ENCODE results near the gene SLC25A42. TPM values are rescaled to one million over a fixed set of nuclear protein-coding genes. Genes with fewer than 3 reads are reported as not detected.

SLC25A42 gene
- total and polyA plus RNA-seq, 7 donors: 2.4 to 9.5 (median 7.8) TPM

GRCh38 chr19:19155495-19156219 is 91.9 kb downstream of the SLC25A42 start:
- DNase-seq: no peak
- Histone ChIP-seq H3K4me3 (no peak overlapping the region), H3K27ac (no peak overlapping the region), H3K36me3 (peaks cover 0 to 11% (median 0%) of the 10 kb centered on the region in 4 donors), H3K4me1 (no peaks in the 10 kb centered on the region), H3K9me3 (no peaks in the 10 kb centered on the region), H3K27me3 (no peaks in the 10 kb centered on the region)
- 75 to 89% methylated on average over 10 of the region's 10 CpGs for WGBS, 2 donors
- intact Hi-C loops (cut with DNase I): no loop called here
- TF ChIP-seq POLR2AphosphoS5 (IDR thresholded peaks at IDR 0.05): no peak

- 79 to 84% methylated on average over 6 of the region's 6 CpGs for WGBS, 2 donors
- TF ChIP-seq CTCF (IDR thresholded peaks at IDR 0.05) (no peak), POLR2A (IDR thresholded peaks at IDR 0.05) (no peak), EP300 (IDR thresholded peaks at IDR 0.05) (no peak), POLR2AphosphoS5 (IDR thresholded peaks at IDR 0.05) (no peak)
- Histone ChIP-seq H3K4me3 (no peak overlapping the region), H3K9me3 (no peaks in the 10 kb centered on the region), H3K4me1 (no peaks in the 10 kb centered on the region), H3K27ac (no peak overlapping the region), H3K27me3 (no peaks in the 10 kb centered on the region), H3K36me3 (peaks cover 0 to 11% (median 0%) of the 10 kb centered on the region in 4 donors)
- DNase-seq: no peak
- intact Hi-C loops (cut with DNase I): no loop called here
These were observed 94.0 kb downstream of the SLC25A42 start for GRCh38 chr19:19157808-19158207.

DNA sequence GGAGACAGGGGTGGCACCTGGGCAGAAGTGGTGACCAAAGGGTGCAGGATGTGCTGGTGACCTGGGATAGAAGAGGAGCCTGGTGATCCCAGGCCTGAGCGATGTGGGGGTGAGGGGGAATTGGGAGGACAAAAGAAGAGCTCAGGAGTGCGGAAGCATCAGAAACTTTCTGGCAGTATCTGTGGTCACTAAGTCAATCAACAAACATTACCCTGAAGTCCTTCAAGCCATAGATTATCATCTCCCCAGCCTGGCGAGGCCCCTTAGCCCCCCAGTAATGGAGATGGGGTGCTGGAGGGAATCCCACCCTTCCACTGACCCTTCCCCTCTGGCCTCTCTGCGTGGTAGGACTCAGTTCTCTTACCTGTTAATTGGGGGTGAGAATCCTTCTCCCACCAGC is 95.7 kb downstream of the SLC25A42 start:
- no peak for DNase-seq
- WGBS, 2 donors: 90 to 96% methylated on average over 4 of the region's 4 CpGs
- TF ChIP-seq POLR2A (IDR thresholded peaks at IDR 0.05) (no peak), POLR2AphosphoS5 (IDR thresholded peaks at IDR 0.05) (no peak), EP300 (IDR thresholded peaks at IDR 0.05) (no peak), CTCF (IDR thresholded peaks at IDR 0.05) (no peak)
- Histone ChIP-seq H3K27me3 (no peaks in the 10 kb centered on the region), H3K9me3 (no peaks in the 10 kb centered on the region), H3K4me3 (no peak overlapping the region), H3K27ac (no peak overlapping the region), H3K4me1 (no peaks in the 10 kb centered on the region), H3K36me3 (peaks cover 0 to 11% (median 0%) of the 10 kb centered on the region in 4 donors)
- intact Hi-C loops (cut with DNase I): no loop called here

DNA sequence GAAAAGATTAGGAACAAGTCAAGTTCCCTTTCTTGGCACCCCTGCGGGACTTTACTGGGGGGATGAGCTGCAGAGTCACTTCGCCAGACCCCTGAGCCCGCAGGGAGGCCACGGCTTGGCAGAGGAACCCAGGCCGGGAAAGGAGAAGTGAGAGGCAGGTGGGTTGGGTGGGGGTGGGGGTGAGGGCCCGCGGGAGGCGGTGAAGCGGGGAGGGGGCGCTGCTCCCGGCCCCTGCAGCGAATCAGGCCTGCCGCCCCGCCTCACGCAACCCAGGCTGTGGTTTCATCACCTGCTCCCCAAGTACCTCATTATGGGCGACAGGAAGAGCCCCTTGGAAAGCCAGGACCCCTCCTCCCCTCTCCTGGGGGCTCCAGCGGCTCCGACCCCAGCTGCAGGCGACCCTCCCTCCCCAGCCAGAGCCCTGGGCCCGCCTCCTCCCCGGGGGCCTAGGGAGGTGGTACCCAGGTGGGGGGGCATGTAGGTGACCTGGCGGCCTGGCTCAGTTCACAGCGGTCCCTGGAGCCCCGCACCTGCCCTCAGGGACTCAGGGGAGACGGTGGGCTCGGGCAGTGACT is 96.8 kb downstream of the SLC25A42 start:
- Histone ChIP-seq H3K27ac (no peak overlapping the region), H3K27me3 (no peaks in the 10 kb centered on the region), H3K4me1 (no peaks in the 10 kb centered on the region), H3K9me3 (no peaks in the 10 kb centered on the region), H3K36me3 (peaks cover 0 to 11% (median 0%) of the 10 kb centered on the region in 4 donors), H3K4me3 (no peak overlapping the region)
- WGBS, 2 donors: 50 to 86% methylated on average over 26 of the region's 26 CpGs
- TF ChIP-seq CTCF (IDR thresholded peaks at IDR 0.05) (no peak), POLR2A (IDR thresholded peaks at IDR 0.05) (no peak), EP300 (IDR thresholded peaks at IDR 0.05) (no peak), POLR2AphosphoS5 (IDR thresholded peaks at IDR 0.05) (no peak)
- no peak for DNase-seq
- intact Hi-C loops (cut with DNase I): no loop called here

DNA sequence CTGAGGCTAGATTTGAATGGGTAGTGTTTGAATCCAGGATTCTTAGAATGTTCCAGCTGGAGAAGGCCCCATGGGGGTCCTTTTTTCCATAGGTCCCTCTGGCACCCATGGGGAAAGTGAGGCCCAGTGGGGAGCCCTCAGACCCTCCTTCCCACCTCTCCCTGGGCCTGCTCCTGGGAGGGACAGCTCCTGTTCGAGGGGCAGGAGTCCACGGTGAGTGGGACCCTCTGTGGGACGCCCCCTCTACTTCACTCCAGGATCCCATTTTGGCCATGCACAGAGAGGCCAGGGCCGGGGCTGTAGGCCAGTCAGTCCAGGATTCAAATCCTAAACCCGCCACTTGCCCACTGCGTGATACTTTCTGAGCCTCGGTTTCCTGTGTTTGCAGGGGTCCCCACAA is 98.7 kb downstream of the SLC25A42 start:
- 93% methylated on average over 7 of the region's 7 CpGs for WGBS, 2 donors
- no peaks in the 10 kb centered on the region for H3K36me3 ChIP-seq

More for the DNA sequence above, 98.7 kb downstream of the SLC25A42 start:
- DNase-seq: no peak
- Histone ChIP-seq H3K4me1 (no peaks in the 10 kb centered on the region), H3K27ac (no peak overlapping the region), H3K9me3 (no peaks in the 10 kb centered on the region), H3K4me3 (no peak overlapping the region), H3K27me3 (no peaks in the 10 kb centered on the region)
- intact Hi-C loops (cut with DNase I): no loop called here
- TF ChIP-seq POLR2A (IDR thresholded peaks at IDR 0.05) (no peak), CTCF (IDR thresholded peaks at IDR 0.05) (no peak), POLR2AphosphoS5 (IDR thresholded peaks at IDR 0.05) (no peak), EP300 (IDR thresholded peaks at IDR 0.05) (no peak)

Other genes starting within 250 kb of the SLC25A42 start
- 10 to 100 TPM; 48.4 to 55.3 (median 49.0) TPM for gene UPF1, start 232.0 kb upstream of the SLC25A42 start, total RNA-seq
- 10 to 100 TPM; 27.6 to 62.1 (median 31.4) TPM for gene UPF1, start 232.0 kb upstream of the SLC25A42 start, polyA plus RNA-seq
- gene CERS1, start 167.8 kb upstream of the SLC25A42 start, total RNA-seq: 1 to 10 TPM in 2 of 4 donors, under 1 TPM in 2; 0.36 to 3.6 (median 1.1) TPM
- gene CERS1, start 167.8 kb upstream of the SLC25A42 start, polyA plus RNA-seq: under 1 TPM in 1 of 3 donors, not detected in 2; 0.70 TPM
- 100 to 1,000 TPM; 130 to 198 (median 157) TPM for gene COPE, start 144.6 kb upstream of the SLC25A42 start, total RNA-seq
- 100 to 1,000 TPM; 269 to 346 (median 280) TPM for gene COPE, start 144.6 kb upstream of the SLC25A42 start, polyA plus RNA-seq
- gene DDX49, start 144.3 kb upstream of the SLC25A42 start, total RNA-seq: 10 to 100 TPM; 32.7 to 39.6 (median 38.4) TPM
- gene DDX49, start 144.3 kb upstream of the SLC25A42 start, polyA plus RNA-seq: 10 to 100 TPM; 35.4 to 51.1 (median 46.1) TPM
- gene HOMER3, start 122.8 kb upstream of the SLC25A42 start, total RNA-seq: 10 to 100 TPM; 15.7 to 36.3 (median 31.8) TPM
- 10 to 100 TPM in 1 of 3 donors, 1 to 10 TPM in 2; 6.2 to 22.8 (median 6.6) TPM for gene HOMER3, start 122.8 kb upstream of the SLC25A42 start, polyA plus RNA-seq
- gene SUGP2, start 30.5 kb upstream of the SLC25A42 start, total RNA-seq: 10 to 100 TPM; 25.0 to 82.3 (median 33.2) TPM
- gene SUGP2, start 30.5 kb upstream of the SLC25A42 start, polyA plus RNA-seq: 10 to 100 TPM in 1 of 3 donors, 1 to 10 TPM in 2; 7.8 to 45.8 (median 9.0) TPM
- 10 to 100 TPM; 11.4 to 21.7 (median 13.5) TPM for gene ARMC6, start 30.4 kb upstream of the SLC25A42 start, total RNA-seq
- gene ARMC6, start 30.4 kb upstream of the SLC25A42 start, polyA plus RNA-seq: 10 to 100 TPM; 15.6 to 23.5 (median 20.3) TPM
- 10 to 100 TPM; 14.8 to 28.0 (median 18.3) TPM for gene TMEM161A, start 74.5 kb downstream of the SLC25A42 start, total RNA-seq
- gene TMEM161A, start 74.5 kb downstream of the SLC25A42 start, polyA plus RNA-seq: 10 to 100 TPM in 1 of 3 donors, 1 to 10 TPM in 2; 3.0 to 22.6 (median 4.4) TPM
- not detected for gene MEF2B, start 106.3 kb downstream of the SLC25A42 start, total RNA-seq
- gene MEF2B, start 106.3 kb downstream of the SLC25A42 start, polyA plus RNA-seq: 1 to 10 TPM in 1 of 3 donors, not detected in 2; 2.2 TPM
- 10 to 100 TPM in 3 of 4 donors, 1 to 10 TPM in 1; 9.3 to 16.9 (median 11.9) TPM for gene BORCS8, start 128.2 kb downstream of the SLC25A42 start, total RNA-seq
- 10 to 100 TPM; 30.6 to 39.3 (median 37.8) TPM for gene BORCS8, start 128.2 kb downstream of the SLC25A42 start, polyA plus RNA-seq
- gene RFXANK, start 128.3 kb downstream of the SLC25A42 start, total RNA-seq: 10 to 100 TPM; 34.2 to 56.1 (median 54.9) TPM
- gene RFXANK, start 128.3 kb downstream of the SLC25A42 start, polyA plus RNA-seq: 10 to 100 TPM; 78.6 to 91.7 (median 87.1) TPM
- gene NR2C2AP, start 139.4 kb downstream of the SLC25A42 start, total RNA-seq: 10 to 100 TPM; 11.1 to 23.4 (median 14.7) TPM
- 10 to 100 TPM in 2 of 3 donors, 1 to 10 TPM in 1; 8.3 to 25.3 (median 11.4) TPM for gene NR2C2AP, start 139.4 kb downstream of the SLC25A42 start, polyA plus RNA-seq
- gene NCAN, start 148.0 kb downstream of the SLC25A42 start, total RNA-seq: under 1 TPM in 1 of 4 donors, not detected in 3; under 0.01 TPM
- gene NCAN, start 148.0 kb downstream of the SLC25A42 start, polyA plus RNA-seq: under 1 TPM in 2 of 3 donors, not detected in 1; under 0.01 to 0.09 TPM
- 1 to 10 TPM in 2 of 4 donors, not detected in 2; 1.1 TPM for gene TM6SF2, start 209.3 kb downstream of the SLC25A42 start, total RNA-seq
- 1 to 10 TPM; 1.6 to 5.4 (median 3.0) TPM for gene TM6SF2, start 209.3 kb downstream of the SLC25A42 start, polyA plus RNA-seq